ENCODE results near the gene DYTN. TPM values are rescaled to one million over a fixed set of nuclear protein-coding genes. Genes with fewer than 3 reads are reported as not detected.

The DYTN gene
- total RNA-seq, 4 donors from 2014 or later, result not detected

DNA sequence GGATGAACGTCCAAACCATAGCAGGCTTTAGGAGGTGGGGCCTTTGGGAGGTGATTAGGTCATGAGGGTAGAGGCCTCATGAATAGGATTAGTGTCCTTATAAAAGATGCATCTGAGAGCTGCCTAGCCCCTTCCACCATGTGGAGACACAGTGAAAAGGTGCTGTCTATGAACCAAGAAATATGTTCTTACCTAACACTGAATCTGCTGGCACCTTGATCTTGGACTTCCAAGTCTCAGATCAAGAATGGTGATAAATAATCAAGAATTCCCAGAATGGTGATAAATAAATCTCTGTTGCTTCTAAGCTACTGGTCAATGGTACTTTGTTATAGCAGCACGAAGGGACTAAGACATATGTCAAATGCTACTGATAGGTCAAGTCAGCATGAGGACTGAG, 15.1 kb upstream of the DYTN start:
- whole genome bisulfite sequencing, 2 donors (ENCODE audit: low coverage in 1 of 2), result 53 to 83% methylated on average over 2 of the region's 2 CpGs
- no peak for TF ChIP-seq POLR2A (IDR thresholded peaks at IDR 0.05)
- ATAC-seq, result no peak
- Histone ChIP-seq H3K4me1 (no peaks in the 10 kb centered on the region), H3K27ac (no peak overlapping the region), H3K9me3 (no peaks in the 10 kb centered on the region), H3K4me3 (no peak overlapping the region), H3K36me3 (no peaks in the 10 kb centered on the region), H3K27me3 (peaks cover 5% of the 10 kb centered on the region)

DNA sequence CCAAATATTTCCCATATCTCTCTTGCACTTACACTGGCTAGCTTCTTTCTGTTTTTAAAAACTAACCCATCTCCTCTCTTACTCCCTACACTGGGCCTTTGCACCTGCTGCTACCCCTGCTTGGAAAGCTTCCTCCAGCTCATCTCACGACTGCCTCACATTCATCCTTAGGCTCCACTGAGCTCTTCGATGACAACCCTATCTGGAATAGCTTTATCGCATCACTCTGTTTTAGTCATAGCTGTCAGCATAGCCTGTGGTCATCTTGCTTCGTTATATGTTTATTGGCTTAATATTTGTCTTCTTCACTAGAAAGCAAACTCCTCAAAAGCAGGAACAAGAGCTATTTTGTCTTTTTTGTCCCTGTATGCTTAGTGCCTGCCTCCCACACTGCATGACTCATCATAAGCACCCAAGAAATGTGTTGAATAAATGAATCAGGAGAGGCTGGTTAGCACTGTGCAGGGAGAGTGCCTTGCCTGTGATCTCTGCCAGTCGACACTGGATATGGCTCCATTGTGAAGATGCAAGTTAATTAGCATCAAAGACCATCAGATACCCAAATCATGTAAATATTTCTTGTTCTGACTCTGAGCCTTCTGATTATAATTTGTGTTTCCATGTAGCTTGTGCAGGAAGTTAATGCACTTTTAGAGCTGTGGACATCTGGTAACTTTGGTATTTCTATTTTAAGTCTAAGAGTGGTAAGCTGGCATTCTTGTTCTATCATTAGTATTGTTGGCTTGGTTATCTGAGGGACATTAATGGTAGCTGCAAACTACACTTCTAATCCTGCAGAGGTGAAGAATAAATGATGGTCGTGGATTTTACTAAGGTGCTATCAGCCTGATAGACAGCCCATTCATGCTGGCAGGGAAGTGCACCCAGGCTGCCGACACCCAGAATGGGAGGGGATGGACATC, 10.3 kb upstream of the DYTN start:
- no peaks in the 10 kb centered on the region for H3K36me3 ChIP-seq
- WGBS, 2 donors (ENCODE audit: low coverage in 1 of 2), result 72 to 73% methylated on average over 6 to 7 of the region's 7 CpGs
- H3K27ac ChIP-seq, result no peak overlapping the region
- H3K4me3 ChIP-seq, result no peak overlapping the region
- no peaks in the 10 kb centered on the region for H3K9me3 ChIP-seq
- ATAC-seq, result no peak
- TF ChIP-seq, protein P1, sequence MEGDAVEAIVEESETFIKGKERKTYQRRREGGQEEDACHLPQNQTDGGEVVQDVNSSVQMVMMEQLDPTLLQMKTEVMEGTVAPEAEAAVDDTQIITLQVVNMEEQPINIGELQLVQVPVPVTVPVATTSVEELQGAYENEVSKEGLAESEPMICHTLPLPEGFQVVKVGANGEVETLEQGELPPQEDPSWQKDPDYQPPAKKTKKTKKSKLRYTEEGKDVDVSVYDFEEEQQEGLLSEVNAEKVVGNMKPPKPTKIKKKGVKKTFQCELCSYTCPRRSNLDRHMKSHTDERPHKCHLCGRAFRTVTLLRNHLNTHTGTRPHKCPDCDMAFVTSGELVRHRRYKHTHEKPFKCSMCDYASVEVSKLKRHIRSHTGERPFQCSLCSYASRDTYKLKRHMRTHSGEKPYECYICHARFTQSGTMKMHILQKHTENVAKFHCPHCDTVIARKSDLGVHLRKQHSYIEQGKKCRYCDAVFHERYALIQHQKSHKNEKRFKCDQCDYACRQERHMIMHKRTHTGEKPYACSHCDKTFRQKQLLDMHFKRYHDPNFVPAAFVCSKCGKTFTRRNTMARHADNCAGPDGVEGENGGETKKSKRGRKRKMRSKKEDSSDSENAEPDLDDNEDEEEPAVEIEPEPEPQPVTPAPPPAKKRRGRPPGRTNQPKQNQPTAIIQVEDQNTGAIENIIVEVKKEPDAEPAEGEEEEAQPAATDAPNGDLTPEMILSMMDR (IDR thresholded peaks at IDR 0.05), result no peak
- peaks cover 14% of the 10 kb centered on the region for H3K27me3 ChIP-seq
- no peaks in the 10 kb centered on the region for H3K4me1 ChIP-seq

DNA sequence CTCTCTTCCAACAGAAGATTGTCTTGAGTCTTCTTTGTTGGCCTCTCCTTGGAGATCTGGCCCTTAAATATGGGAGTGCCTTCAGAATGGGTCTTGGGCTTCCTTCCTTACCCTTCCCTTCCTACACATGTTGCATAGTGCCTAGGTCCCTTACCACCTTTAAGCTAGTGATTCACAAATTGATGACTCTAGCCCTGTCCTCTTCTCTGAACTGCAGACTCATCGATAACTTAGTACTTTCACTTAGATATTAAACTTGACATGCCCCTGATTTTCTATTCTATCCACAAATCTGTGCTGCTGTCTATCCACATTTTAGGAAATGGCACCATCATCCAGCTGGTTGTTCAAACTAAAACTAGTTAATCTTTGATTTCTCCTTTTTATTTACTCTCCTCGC, 9.1 kb upstream of the DYTN start:
- Histone ChIP-seq H3K27me3 (peaks cover 14% of the 10 kb centered on the region), H3K9me3 (no peaks in the 10 kb centered on the region), H3K4me3 (no peak overlapping the region), H3K4me1 (no peaks in the 10 kb centered on the region), H3K36me3 (no peaks in the 10 kb centered on the region), H3K27ac (no peak overlapping the region)
- WGBS, 2 donors (ENCODE audit: low coverage in 1 of 2), result 92% methylated on average over 2 of the region's 2 CpGs; no CpG with 5 or more reads in 1 of the 2 donors
- no peak for ATAC-seq
- TF ChIP-seq POLR2AphosphoS5 (IDR thresholded peaks at IDR 0.05) (no peak), EP300 (IDR thresholded peaks at IDR 0.05) (no peak), POLR2A (IDR thresholded peaks at IDR 0.05) (no peak)
- TF ChIP-seq, protein P1 (IDR thresholded peaks at IDR 0.05), result no peak

DNA sequence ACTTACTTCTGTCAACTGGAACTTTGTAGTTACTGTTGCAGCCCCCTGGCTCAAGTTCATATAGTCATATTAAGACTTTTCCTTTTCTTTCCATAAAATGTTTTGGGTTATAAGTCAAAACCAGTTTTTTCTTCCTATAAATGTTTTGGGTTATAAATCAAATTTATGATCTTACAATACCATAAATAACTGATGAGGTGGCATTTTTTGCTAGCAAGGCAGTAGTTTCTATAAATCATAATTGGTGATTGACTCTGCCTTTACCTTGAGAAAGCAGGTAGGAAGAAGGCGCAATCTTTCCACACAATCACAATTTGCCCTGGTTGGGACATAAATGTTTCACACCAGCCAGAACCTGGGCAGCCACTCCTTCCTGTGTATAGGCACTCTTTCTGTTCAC, 5.1 kb upstream of the DYTN start:
- ATAC-seq, result no peak
- Histone ChIP-seq H3K27me3 (peaks cover 8% of the 10 kb centered on the region), H3K9me3 (no peaks in the 10 kb centered on the region), H3K4me3 (no peak overlapping the region), H3K27ac (no peak overlapping the region), H3K4me1 (no peaks in the 10 kb centered on the region), H3K36me3 (no peaks in the 10 kb centered on the region)
- TF ChIP-seq POLR2A (IDR thresholded peaks at IDR 0.05) (no peak), POLR2AphosphoS5 (IDR thresholded peaks at IDR 0.05) (no peak), EP300 (IDR thresholded peaks at IDR 0.05) (no peak)
- TF ChIP-seq, protein P1 (IDR thresholded peaks at IDR 0.05), result no peak
- 86 to 100% methylated on average over 1 of the region's 1 CpG for WGBS, 2 donors (ENCODE audit: low coverage in 1 of 2)

DNA sequence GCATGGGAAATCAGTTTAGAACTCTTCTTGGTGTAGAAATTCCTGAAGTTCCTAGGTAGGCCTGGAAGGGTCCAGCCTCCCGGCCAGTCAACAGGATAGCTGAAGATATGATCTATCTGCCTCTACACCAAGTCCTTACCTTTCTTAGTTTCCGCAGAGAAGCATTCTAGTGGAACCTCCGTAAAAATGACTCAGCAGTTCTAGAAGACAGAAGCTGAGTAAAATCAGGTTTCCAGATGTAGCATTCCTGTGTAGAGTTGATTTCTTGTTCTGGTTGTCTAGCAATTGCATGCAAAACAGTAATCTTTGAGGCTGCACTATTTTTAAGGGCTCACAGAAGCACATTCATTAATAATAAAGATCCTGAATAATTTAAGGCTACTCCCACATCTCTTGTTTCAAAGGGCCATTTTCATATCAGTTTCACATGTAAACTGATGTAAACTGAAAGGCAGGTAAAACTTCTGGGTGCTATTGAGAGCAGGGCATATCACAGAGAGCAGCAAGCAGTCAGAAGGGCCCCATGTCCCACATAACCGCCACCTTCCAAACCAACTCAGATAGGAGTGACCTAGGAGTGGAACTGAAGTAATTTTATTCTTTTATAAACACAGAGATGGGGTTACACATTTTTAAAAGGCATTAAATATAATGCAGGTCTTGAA, 3.2 kb upstream of the DYTN start:
- ATAC-seq, result no peak

More for the DNA sequence above, 3.2 kb upstream of the DYTN start:
- TF ChIP-seq, protein P1 (IDR thresholded peaks at IDR 0.05), result no peak
- no peak for TF ChIP-seq POLR2A (IDR thresholded peaks at IDR 0.05)
- no peak for TF ChIP-seq POLR2AphosphoS5 (IDR thresholded peaks at IDR 0.05)
- TF ChIP-seq EP300 (IDR thresholded peaks at IDR 0.05), result no peak
- H3K36me3 ChIP-seq, result no peaks in the 10 kb centered on the region
- no peaks in the 10 kb centered on the region for H3K4me1 ChIP-seq
- no peak overlapping the region for H3K4me3 ChIP-seq
- H3K9me3 ChIP-seq, result no peaks in the 10 kb centered on the region
- H3K27ac ChIP-seq, result no peak overlapping the region
- peaks cover 8% of the 10 kb centered on the region for H3K27me3 ChIP-seq
- WGBS, 2 donors (ENCODE audit: low coverage in 1 of 2), result 76 to 87% methylated on average over 4 of the region's 4 CpGs
